ENCODE data around the gene RAB25.

Gene RAB25

GRCh38 chr1:156081917-156082308 is 21.0 kb downstream of the RAB25 start:
- Histone ChIP-seq H3K27me3 (ENCODE audit: insufficient read depth, low read depth) (peaks cover 20% of the 10 kb centered on the region), H3K4me1 (ENCODE audit: low read depth, poor library complexity, severe bottlenecking) (peaks cover 26% of the 10 kb centered on the region), H3K9ac (peak overlapping the region; percentile 34), H3K27ac (no peak overlapping the region), H3K4me3 (IDR thresholded peaks at IDR 0.05; ENCODE audit: insufficient read depth, low read depth, low read length) (peak overlapping the region; percentile 98), H3K4me2 (peak overlapping the region; percentile 98), H2AFZ (ENCODE audit: low read depth) (peak overlapping the region; percentile 99), H3K36me3 (ENCODE audit: insufficient read depth) (no peaks in the 10 kb centered on the region), H3K79me2 (ENCODE audit: insufficient read depth, low read depth) (no peaks in the 10 kb centered on the region), H4K20me1 (ENCODE audit: insufficient read depth) (no peaks in the 10 kb centered on the region)
- TF ChIP-seq CTCF (conservative IDR thresholded peaks at IDR 0.05; ENCODE audit: low read depth, low read length), result no peak

- peak within 1 kb of the TSS; percentile 98 for H3K4me2 ChIP-seq
- peaks cover 20% of the 10 kb centered on the region for H3K27me3 ChIP-seq (ENCODE audit: insufficient read depth, low read depth)
- H3K79me2 ChIP-seq (ENCODE audit: insufficient read depth, low read depth), result no peaks in the 10 kb centered on the region
- peak within 1 kb of the TSS; percentile 34 for H3K9ac ChIP-seq
- no peaks in the 10 kb centered on the region for H4K20me1 ChIP-seq (ENCODE audit: insufficient read depth)
- peaks cover 26% of the 10 kb centered on the region for H3K4me1 ChIP-seq (ENCODE audit: low read depth, poor library complexity, severe bottlenecking)
- peak within 1 kb of the TSS; percentile 99 for H2AFZ ChIP-seq (ENCODE audit: low read depth)
- no peak within 1 kb of the TSS for H3K27ac ChIP-seq
- TF ChIP-seq CTCF (conservative IDR thresholded peaks at IDR 0.05; ENCODE audit: low read depth, low read length), result no peak; the same call in 1 of the 2 replicates
- H3K36me3 ChIP-seq (ENCODE audit: insufficient read depth), result no peaks in the 10 kb centered on the region
- H3K4me3 ChIP-seq (IDR thresholded peaks at IDR 0.05; ENCODE audit: insufficient read depth, low read depth, low read length), result peak within 1 kb of the TSS; percentile 98
Measured at GRCh38 chr1:156082309-156083091, 21.5 kb downstream of the RAB25 start, which contains the start of gene MEX3A. Gene MEX3A (minus strand): TSS chr1:156082465. CDS start chr1:156081998, 467 bp downstream.

GRCh38 chr1:156083800-156084790 is 23.1 kb downstream of the RAB25 start:
- no peaks in the 10 kb centered on the region for H3K79me2 ChIP-seq (ENCODE audit: insufficient read depth, low read depth)
- H3K36me3 ChIP-seq (ENCODE audit: insufficient read depth), result no peaks in the 10 kb centered on the region
- H3K9ac ChIP-seq, result no peak overlapping the region
- no peak overlapping the region for H2AFZ ChIP-seq (ENCODE audit: low read depth)
- no peak overlapping the region for H3K4me3 ChIP-seq (IDR thresholded peaks at IDR 0.05; ENCODE audit: insufficient read depth, low read depth, low read length)
- no peak overlapping the region for H3K27ac ChIP-seq
- no peak for TF ChIP-seq CTCF (conservative IDR thresholded peaks at IDR 0.05; ENCODE audit: low read depth, low read length)
- H3K4me1 ChIP-seq (ENCODE audit: low read depth, poor library complexity, severe bottlenecking), result peaks cover 31% of the 10 kb centered on the region
- H3K4me2 ChIP-seq, result 0 out of 2 replicates have a peak overlapping the region, but pooled peaks have one; percentile 98
- peaks cover 20% of the 10 kb centered on the region for H3K27me3 ChIP-seq (ENCODE audit: insufficient read depth, low read depth)
- no peaks in the 10 kb centered on the region for H4K20me1 ChIP-seq (ENCODE audit: insufficient read depth)

- no peak overlapping the region for H3K4me2 ChIP-seq
Measured at GRCh38 chr1:156086256-156086662, 25.3 kb downstream of the RAB25 start.

More at GRCh38 chr1:156086256-156086662, 25.3 kb downstream of the RAB25 start:
- Histone ChIP-seq H3K27me3 (ENCODE audit: insufficient read depth, low read depth) (peaks cover 20% of the 10 kb centered on the region), H3K4me3 (IDR thresholded peaks at IDR 0.05; ENCODE audit: insufficient read depth, low read depth, low read length) (no peak overlapping the region), H4K20me1 (ENCODE audit: insufficient read depth) (no peaks in the 10 kb centered on the region), H2AFZ (ENCODE audit: low read depth) (no peak overlapping the region), H3K36me3 (ENCODE audit: insufficient read depth) (no peaks in the 10 kb centered on the region), H3K9ac (no peak overlapping the region), H3K4me1 (ENCODE audit: low read depth, poor library complexity, severe bottlenecking) (peaks cover 51% of the 10 kb centered on the region), H3K27ac (no peak overlapping the region), H3K79me2 (ENCODE audit: insufficient read depth, low read depth) (no peaks in the 10 kb centered on the region)
- TF ChIP-seq CTCF (conservative IDR thresholded peaks at IDR 0.05; ENCODE audit: low read depth, low read length), result no peak
